Right lobe of liver (tissue), 6 donors: ENCODE data around the gene MYO7B. TPM values are rescaled to one million over a fixed set of nuclear protein-coding genes. Genes with fewer than 3 reads are reported as not detected.

ENCODE experiments used
- ATAC-seq, 4 donors: fragments of 200-7000 bp; cut with Tn5 transposase; one replicate each; pipeline ENCODE4 v1.9.1; 2020; ENCODE audit warnings: mild to moderate bottlenecking in 4 of 4, moderate library complexity in 4 of 4
- DNase-seq, 3 donors: peaks; one replicate each; pipeline ENCODE4 v3.0.0-alpha.2; 2020
- H3K27ac ChIP-seq, 3 donors: fragments of 200-600 bp; one replicate each; pipeline ENCODE4 v1.8.0; 2022
- H3K27me3 ChIP-seq, 2 donors: fragments of 200-600 bp; one replicate each; pipeline ENCODE4 v1.8.0; 2022
- H3K36me3 ChIP-seq, 4 donors: fragments of 200-600 bp; sonication (generic) in 1 of 4; one replicate each; pipeline versions ENCODE4 v1.5.1 to v1.8.0; 2017 to 2022; ENCODE audit warnings: control low read depth in 1 of 4
- H3K4me1 ChIP-seq, 4 donors: fragments of 200-600 bp; sonication (generic) in 1 of 4; one replicate each; pipeline versions ENCODE4 v1.5.1 to v1.8.0; 2017 to 2022; ENCODE audit warnings: control low read depth in 1 of 4
- H3K4me3 ChIP-seq, 3 donors: fragments of 200-600 bp; one replicate each; pipeline ENCODE4 v1.8.0; 2022
- H3K9me3 ChIP-seq, 4 donors: fragments of 200-600 bp; sonication (generic) in 1 of 4; one replicate each; pipeline versions ENCODE4 v1.5.1 to v1.8.0; 2017 to 2022; ENCODE audit warnings: control low read depth in 1 of 4
- POLR2A ChIP-seq: fragments of 450-650 bp; IDR thresholded peaks from one replicate; pipeline ENCODE4 v1.6.1; 2017; ENCODE audit warnings: antibody characterized with exemption, mild to moderate bottlenecking
- WGBS: methylation state at CpG from one replicate; pipeline ENCODE4 v1.1.6; 2018; ENCODE audit warnings: low coverage, low lambda C conversion rate; ENCODE audit not compliant: insufficient coverage; ENCODE audit errors: missing lambda C conversion rate; 5-methylcytosine and 5-hydroxymethylcytosine counted together
- intact Hi-C, 2 donors: fragments of 100-400 bp; cut with DNase I; formaldehyde crosslinking; loops; one replicate each; pipeline versions ENCODE4 v1.11.2 to v1.14.1; 2022
- total RNA-seq, 6 experiments: library from RNA; depleted of rRNA in 2 of 6; stranded (reverse); fragments of >200 nt in 2 of 6; fragmentation: NEBNext Ultra II Directional in 3 of 6; extraction: Animal tissue kit (Norgen Biotek cat#: 25700) in 3 of 6; gene quantifications; one replicate each; pipeline versions ENCODE4 v1.1.0 to v1.2.4, GENCODE V29; 2016 to 2023
- TF ChIP-seq, protein P1 (sequence below), 4 donors: fragments of 200-600 bp in 3 of 4; fragments of 450-650 bp in 1 of 4; IDR thresholded peaks; one replicate each; pipeline versions ENCODE4 v1.5.1 to v1.8.0; 2016 to 2022; ENCODE audit warnings: antibody characterized with exemption in 4 of 4, mild to moderate bottlenecking in 2 of 4
- donor health status: DM: no; HTN: yes; CAD: no.
- donor health status: DM: no; HTN: no; CAD: no.
- donor health status: DM: no; HTN: no; CAD: no.
- donor health status: DM: no; HTN: yes; CAD: no.
- donor health status: DM: no; HTN: yes; CAD: no.

MYO7B gene
- total RNA-seq, 6 experiments from 2014 or later, result 0.21 to 2.7 (median 0.37) TPM; not detected in 1

DNA sequence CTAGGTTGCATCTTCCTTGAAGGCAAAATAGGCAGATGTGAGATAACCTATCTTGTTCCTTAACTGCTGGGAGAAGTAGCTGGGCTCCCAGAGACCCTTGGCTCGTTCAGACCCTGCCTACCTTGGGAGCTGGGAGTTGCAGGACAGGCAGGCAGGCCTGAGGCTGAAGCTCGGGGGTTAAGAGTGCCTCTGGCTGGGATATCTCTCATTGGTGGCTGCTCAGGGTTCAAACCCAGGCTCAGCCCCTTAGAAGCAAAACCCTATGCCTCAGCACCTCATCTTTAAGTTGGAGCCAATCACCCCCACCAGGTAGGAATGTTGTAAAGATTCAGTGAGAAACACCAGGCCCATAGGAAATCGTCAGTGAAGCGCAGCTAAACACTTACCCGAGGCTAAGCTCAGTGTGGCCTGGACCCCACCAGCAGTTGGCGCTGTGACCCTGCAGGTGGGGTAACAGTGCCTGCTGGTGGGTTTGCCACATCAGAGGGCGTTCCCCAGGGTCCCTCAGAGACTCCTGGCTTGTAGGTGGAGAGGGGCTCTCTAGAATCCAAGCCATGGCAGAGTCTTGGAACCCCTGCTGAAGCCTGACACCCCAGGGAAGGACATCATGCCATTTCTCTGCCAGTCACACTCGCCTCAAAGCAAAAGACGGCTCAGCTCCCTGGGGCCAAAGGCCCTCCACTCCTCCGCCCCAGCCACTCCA, 55.9 kb downstream of the MYO7B start:
- 27% methylated on average over 7 of the region's 10 CpGs for WGBS
- intact Hi-C loops, result no loop called here
- no peak overlapping the region for H3K4me3 ChIP-seq
- no peaks in the 10 kb centered on the region for H3K4me1 ChIP-seq
- H3K36me3 ChIP-seq, result no peaks in the 10 kb centered on the region
- no peaks in the 10 kb centered on the region for H3K9me3 ChIP-seq
- TF ChIP-seq, protein P1, sequence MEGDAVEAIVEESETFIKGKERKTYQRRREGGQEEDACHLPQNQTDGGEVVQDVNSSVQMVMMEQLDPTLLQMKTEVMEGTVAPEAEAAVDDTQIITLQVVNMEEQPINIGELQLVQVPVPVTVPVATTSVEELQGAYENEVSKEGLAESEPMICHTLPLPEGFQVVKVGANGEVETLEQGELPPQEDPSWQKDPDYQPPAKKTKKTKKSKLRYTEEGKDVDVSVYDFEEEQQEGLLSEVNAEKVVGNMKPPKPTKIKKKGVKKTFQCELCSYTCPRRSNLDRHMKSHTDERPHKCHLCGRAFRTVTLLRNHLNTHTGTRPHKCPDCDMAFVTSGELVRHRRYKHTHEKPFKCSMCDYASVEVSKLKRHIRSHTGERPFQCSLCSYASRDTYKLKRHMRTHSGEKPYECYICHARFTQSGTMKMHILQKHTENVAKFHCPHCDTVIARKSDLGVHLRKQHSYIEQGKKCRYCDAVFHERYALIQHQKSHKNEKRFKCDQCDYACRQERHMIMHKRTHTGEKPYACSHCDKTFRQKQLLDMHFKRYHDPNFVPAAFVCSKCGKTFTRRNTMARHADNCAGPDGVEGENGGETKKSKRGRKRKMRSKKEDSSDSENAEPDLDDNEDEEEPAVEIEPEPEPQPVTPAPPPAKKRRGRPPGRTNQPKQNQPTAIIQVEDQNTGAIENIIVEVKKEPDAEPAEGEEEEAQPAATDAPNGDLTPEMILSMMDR (IDR thresholded peaks at IDR 0.05), result peak; percentile 86 to 93 (median 91)
- no peak for TF ChIP-seq POLR2A
- no peak overlapping the region for H3K27ac ChIP-seq
- H3K27me3 ChIP-seq, result no peaks in the 10 kb centered on the region
- DNase-seq (peak; percentile 62 to 70 (median 68)), ATAC-seq (peak; percentile 93 to 98 (median 97))

DNA sequence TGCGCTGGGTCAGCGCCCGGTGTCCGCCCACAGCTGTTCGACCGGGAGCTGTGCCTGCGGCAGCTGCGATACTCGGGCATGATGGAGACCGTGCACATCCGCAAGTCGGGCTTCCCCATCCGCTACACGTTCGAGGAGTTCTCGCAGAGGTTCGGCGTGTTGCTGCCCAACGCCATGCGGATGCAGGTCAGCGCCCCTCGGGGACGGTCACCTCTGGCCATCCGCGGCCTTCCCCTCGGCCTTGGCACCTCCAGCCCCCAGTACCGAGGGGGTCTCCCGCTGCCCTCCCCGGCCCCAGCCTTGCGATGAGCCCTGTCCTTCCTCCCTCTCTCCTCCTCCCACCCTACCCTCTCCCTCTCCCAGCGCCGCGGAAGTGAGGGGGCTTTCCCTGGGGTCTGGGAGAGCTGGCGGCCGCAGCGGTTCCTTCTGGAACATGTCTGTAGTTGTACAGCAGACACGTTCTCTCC, 57.3 kb downstream of the MYO7B start:
- TF ChIP-seq POLR2A, result no peak
- TF ChIP-seq, protein P1 (IDR thresholded peaks at IDR 0.05), result no peak
- DNase-seq (peak in 1 of 3 donors; percentile 37), ATAC-seq (no peak)
- no peak overlapping the region for H3K4me3 ChIP-seq
- no peaks in the 10 kb centered on the region for H3K9me3 ChIP-seq
- intact Hi-C loops, result no loop called here
- WGBS, result 100% methylated on average over 2 of the region's 37 CpGs
- H3K27me3 ChIP-seq, result no peaks in the 10 kb centered on the region
- H3K4me1 ChIP-seq, result no peaks in the 10 kb centered on the region
- no peak overlapping the region for H3K27ac ChIP-seq
- no peaks in the 10 kb centered on the region for H3K36me3 ChIP-seq

DNA sequence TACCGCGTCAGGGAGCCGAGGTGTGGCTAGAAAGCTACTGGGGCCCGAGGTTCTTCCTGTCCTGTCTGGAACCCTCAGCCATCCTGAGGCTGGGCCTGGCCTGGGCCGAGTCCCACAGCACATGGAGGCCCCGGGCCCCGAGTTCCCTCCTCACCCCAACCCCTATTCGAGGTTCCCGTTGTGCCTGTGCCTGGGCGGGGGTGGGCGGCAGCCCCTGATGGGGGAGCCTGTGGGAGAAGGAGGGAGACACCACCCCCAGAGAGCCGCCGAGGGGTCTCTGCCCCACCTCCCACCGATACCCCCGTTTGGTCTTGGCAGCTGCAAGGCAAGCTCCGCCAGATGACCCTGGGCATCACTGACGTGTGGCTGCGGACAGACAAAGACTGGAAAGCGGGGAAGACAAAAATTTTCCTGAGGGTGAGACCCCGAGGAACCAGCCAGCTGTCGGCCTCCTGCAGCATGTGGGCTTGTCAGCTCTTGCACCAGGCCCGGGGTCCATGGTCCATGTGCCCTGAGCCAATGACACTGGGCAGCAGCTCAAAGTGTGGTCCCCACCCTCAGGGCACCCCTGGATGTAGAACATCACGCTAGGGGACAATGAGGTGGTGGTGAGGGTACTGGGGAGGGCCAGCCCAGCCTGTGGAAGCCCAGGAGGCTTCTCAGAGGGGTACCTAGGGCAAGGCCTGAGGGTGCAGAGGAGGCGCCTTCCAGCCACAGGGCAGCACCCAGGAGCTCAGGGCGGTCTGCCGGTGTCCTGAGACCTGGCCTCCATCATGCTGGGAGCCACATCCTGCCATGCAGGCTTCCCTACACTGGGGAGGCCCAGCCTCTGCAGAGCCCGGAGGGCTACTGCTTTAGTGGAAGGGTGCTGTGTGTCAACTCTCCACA, 58.0 kb downstream of the MYO7B start:
- Histone ChIP-seq H3K27ac (no peak overlapping the region), H3K4me1 (no peaks in the 10 kb centered on the region), H3K4me3 (no peak overlapping the region), H3K9me3 (no peaks in the 10 kb centered on the region), H3K27me3 (no peaks in the 10 kb centered on the region), H3K36me3 (no peaks in the 10 kb centered on the region)
- intact Hi-C loops, result no loop called here
- DNase-seq (peak in 1 of 3 donors; percentile 41), ATAC-seq (no peak)
- WGBS, result 93% methylated on average over 8 of the region's 27 CpGs
- no peak for TF ChIP-seq POLR2A
- TF ChIP-seq, protein P1 (IDR thresholded peaks at IDR 0.05), result no peak

DNA sequence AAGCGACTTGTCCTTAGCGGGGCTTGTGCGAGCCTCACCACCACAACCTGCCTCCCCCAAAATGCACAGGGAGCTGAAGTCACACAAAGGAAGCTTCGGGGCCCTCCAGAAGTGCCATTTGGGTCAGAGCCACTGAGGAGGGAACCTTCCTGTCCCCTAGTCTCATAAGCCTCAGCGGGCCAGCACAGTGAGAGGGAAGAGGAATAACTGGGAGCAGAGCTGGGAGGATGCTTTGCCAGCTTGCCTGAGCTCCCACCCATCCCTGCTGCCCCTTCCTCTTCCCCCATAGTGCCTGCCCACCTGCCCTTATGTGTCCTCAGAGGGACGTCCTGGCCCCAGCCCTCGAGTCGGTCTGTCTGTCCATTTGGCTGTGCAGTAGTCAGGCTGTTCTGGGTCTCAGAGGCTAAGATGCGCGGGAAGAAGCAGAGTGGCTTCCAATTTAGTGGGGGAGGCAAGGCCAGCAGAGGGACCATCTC, 58.7 kb downstream of the MYO7B start:
- ATAC-seq (no peak), DNase-seq (peak in 1 of 3 donors; percentile 38)
- WGBS, result no CpG with 5 or more reads among the region's 10 CpGs
- Histone ChIP-seq H3K9me3 (no peaks in the 10 kb centered on the region), H3K4me3 (no peak overlapping the region), H3K4me1 (no peaks in the 10 kb centered on the region), H3K36me3 (no peaks in the 10 kb centered on the region), H3K27ac (no peak overlapping the region), H3K27me3 (no peaks in the 10 kb centered on the region)
- TF ChIP-seq POLR2A, result no peak
- TF ChIP-seq, protein P1 (IDR thresholded peaks at IDR 0.05), result no peak
- intact Hi-C loops, result no loop called here
